Trophoblast cell (in vitro differentiated cells and primary cell): ENCODE measurements around the gene KLHDC8B.
"Not testable (repeated sequence)": the region's sequence is repeated elsewhere in the genome, so short reads cannot be mapped to it uniquely, and the experiment has no call there.

Experiments
- DNase-seq, 2 donors: peaks; one replicate each; pipeline ENCODE4 v3.0.0-alpha.2; 2016
- H2AFZ ChIP-seq: 2 replicates; pipeline ENCODE4 v1.6.1; 2013; ENCODE audit warnings: low read length, moderate library complexity, mild to moderate bottlenecking; ENCODE audit not compliant: insufficient read depth, poor library complexity
- H2AK5ac ChIP-seq: 2 replicates; pipeline ENCODE4 v1.6.1; 2013; ENCODE audit warnings: mild to moderate bottlenecking, low read length
- H2BK120ac ChIP-seq: 2 replicates; pipeline ENCODE4 v1.6.1; 2013; ENCODE audit warnings: low read length, mild to moderate bottlenecking, moderate library complexity; ENCODE audit not compliant: insufficient read depth, poor library complexity
- H2BK12ac ChIP-seq: 2 replicates; pipeline ENCODE4 v1.6.1; 2013; ENCODE audit warnings: mild to moderate bottlenecking, low read length, moderate library complexity
- H2BK5ac ChIP-seq: 2 replicates; pipeline ENCODE4 v1.6.1; 2013; ENCODE audit warnings: low read length, low read depth, moderate library complexity, mild to moderate bottlenecking; ENCODE audit not compliant: poor library complexity
- H3K14ac ChIP-seq: 2 replicates; pipeline ENCODE4 v1.6.1; 2013; ENCODE audit warnings: mild to moderate bottlenecking, low read length
- H3K18ac ChIP-seq: 2 replicates; pipeline ENCODE4 v1.6.1; 2013; ENCODE audit warnings: mild to moderate bottlenecking, low read length
- H3K23ac ChIP-seq: 2 replicates; pipeline ENCODE4 v1.6.1; 2013; ENCODE audit warnings: low read length
- H3K27ac ChIP-seq: 2 replicates; pipeline ENCODE4 v1.5.1; 2013; ENCODE audit warnings: low read depth, mild to moderate bottlenecking, inconsistent platforms, low read length, moderate library complexity
- H3K27me3 ChIP-seq: 2 replicates; pipeline ENCODE4 v1.6.1; 2013; ENCODE audit warnings: inconsistent platforms, mild to moderate bottlenecking, low read length, moderate library complexity; ENCODE audit not compliant: insufficient read depth
- H3K36me3 ChIP-seq, 2 experiments: 1 replicate in 1 of 2; 2 replicates in 1 of 2; pipeline ENCODE4 v1.6.1; 2013; ENCODE audit warnings: low read length in 2 of 2, mild to moderate bottlenecking in 2 of 2, moderate library complexity in 1 of 2; ENCODE audit not compliant: insufficient read depth in 2 of 2, control insufficient read depth in 1 of 2
- H3K4ac ChIP-seq: 2 replicates; pipeline ENCODE4 v1.6.1; 2013; ENCODE audit warnings: low read depth, mild to moderate bottlenecking, low read length, moderate library complexity
- H3K4me1 ChIP-seq, 2 experiments: 1 replicate in 1 of 2; 2 replicates in 1 of 2; pipeline ENCODE4 v1.6.1; 2013; ENCODE audit warnings: low read length in 2 of 2, mild to moderate bottlenecking in 2 of 2, moderate library complexity in 1 of 2; ENCODE audit not compliant: insufficient read depth in 2 of 2, control insufficient read depth in 1 of 2
- H3K4me2 ChIP-seq: 2 replicates; pipeline ENCODE4 v1.6.1; 2013; ENCODE audit warnings: inconsistent platforms, mild to moderate bottlenecking, low read length, moderate library complexity
- H3K4me3 ChIP-seq: 2 replicates; pipeline ENCODE4 v1.5.1; 2013; ENCODE audit warnings: mild to moderate bottlenecking, low read depth, low read length, inconsistent platforms
- H3K79me1 ChIP-seq: one replicate; pipeline ENCODE4 v1.6.1; 2013; ENCODE audit warnings: low read length
- H3K79me2 ChIP-seq: 2 replicates; pipeline ENCODE4 v1.6.1; 2013; ENCODE audit warnings: low read length, mild to moderate bottlenecking; ENCODE audit not compliant: control insufficient read depth, insufficient read depth, poor library complexity
- H3K9ac ChIP-seq: 2 replicates; pipeline ENCODE4 v1.6.1; 2013; ENCODE audit warnings: mild to moderate bottlenecking, low read length
- H3K9me3 ChIP-seq: 2 replicates; pipeline ENCODE4 v1.6.1; 2013; ENCODE audit warnings: low read depth, mild to moderate bottlenecking, control low read depth, inconsistent platforms, low read length; ENCODE audit not compliant: insufficient read depth
- H4K12ac ChIP-seq: 2 replicates; pipeline ENCODE4 v1.6.1; 2013; ENCODE audit warnings: low read depth, mild to moderate bottlenecking, low read length, moderate library complexity
- H4K8ac ChIP-seq: 2 replicates; pipeline ENCODE4 v1.6.1; 2013; ENCODE audit warnings: low read depth, mild to moderate bottlenecking, low read length, moderate library complexity
- H4K91ac ChIP-seq: one replicate; pipeline ENCODE4 v1.6.1; 2013; ENCODE audit warnings: low read depth, mild to moderate bottlenecking, low read length, moderate library complexity
- WGBS: extraction: QIAGEN DNeasy Blood & Tissue Kit; methylation state at CpG from one replicate; pipeline ENCODE4 v1.1.7; 2013; ENCODE audit warnings: missing lambda C conversion rate; ENCODE audit not compliant: insufficient read length, insufficient coverage; ENCODE audit errors: extremely low coverage; 5-methylcytosine and 5-hydroxymethylcytosine counted together

The KLHDC8B gene

DNA sequence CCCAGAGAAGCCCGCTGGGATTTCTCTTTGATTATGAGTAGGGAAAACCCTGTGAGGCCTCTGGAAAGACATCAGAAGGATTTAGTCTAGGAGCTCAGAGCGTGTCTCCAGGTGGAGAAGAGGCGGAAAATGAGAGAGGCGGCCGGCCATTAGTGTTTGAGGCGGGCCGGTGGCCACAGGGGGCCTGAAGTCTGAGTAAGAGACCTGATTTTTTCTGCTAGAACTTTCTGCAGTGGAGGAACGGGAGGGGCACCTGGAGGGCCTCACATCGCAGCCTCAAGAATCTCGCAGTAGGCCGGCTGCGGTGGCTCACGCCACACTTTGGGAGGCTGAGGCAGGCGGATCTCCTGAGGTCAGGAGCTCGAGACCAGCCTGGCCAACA, 28.5 kb downstream of the KLHDC8B start:
- Histone ChIP-seq H3K4me1 (no peaks in the 10 kb centered on the region), H3K4ac (no peak overlapping the region), H3K27me3 (no peaks in the 10 kb centered on the region), H4K91ac (no peak overlapping the region), H2BK12ac (no peak overlapping the region), H3K9me3 (no peaks in the 10 kb centered on the region), H3K79me1 (no peaks in the 10 kb centered on the region), H3K36me3 (no peaks in the 10 kb centered on the region), H3K23ac (no peak overlapping the region), H3K14ac (no peak overlapping the region), H2BK5ac (no peak overlapping the region), H2AK5ac (no peak overlapping the region), H2AFZ (no peak overlapping the region), H4K12ac (no peak overlapping the region), H4K8ac (no peak overlapping the region), H3K9ac (no peak overlapping the region), H2BK120ac (no peak overlapping the region), H3K4me2 (no peak overlapping the region), H3K4me3 (no peak overlapping the region), H3K18ac (no peak overlapping the region), H3K79me2 (no peaks in the 10 kb centered on the region), H3K27ac (no peak overlapping the region)
- no CpG with 5 or more reads among the region's 15 CpGs for WGBS
- DNase-seq: no peak

DNA sequence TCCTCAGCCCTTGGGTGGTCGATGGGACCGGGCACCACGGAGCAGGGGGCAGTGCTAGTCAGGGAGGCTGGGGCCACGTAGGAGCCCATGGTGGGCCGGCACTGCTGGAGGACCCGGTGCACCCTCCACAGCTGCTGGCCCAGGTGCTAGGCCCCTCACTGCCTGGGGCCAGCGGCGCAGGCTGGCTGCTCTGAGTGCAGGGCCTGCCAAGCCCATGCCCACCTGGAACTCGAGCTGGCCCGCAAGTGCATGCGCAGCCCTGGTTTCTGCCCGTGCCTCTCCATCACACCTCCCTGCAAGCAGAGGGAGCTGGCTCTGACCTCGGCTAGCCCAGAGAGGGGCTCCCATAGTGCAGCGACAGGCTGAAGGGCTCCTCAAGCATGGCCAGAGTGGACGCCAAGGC, 42.1 kb downstream of the KLHDC8B start:
- H3K79me1 ChIP-seq: peaks cover 2% of the 10 kb centered on the region
- no peak overlapping the region for H4K91ac ChIP-seq
- H3K4ac ChIP-seq: no peak overlapping the region
- no peak overlapping the region for H4K8ac ChIP-seq
- no peak overlapping the region for H3K23ac ChIP-seq
- peaks cover 0 to 2% of the 10 kb centered on the region in 2 experiments for H3K36me3 ChIP-seq
- no CpG with 5 or more reads among the region's 15 CpGs for WGBS
- H3K79me2 ChIP-seq: no peaks in the 10 kb centered on the region
- no peak overlapping the region for H4K12ac ChIP-seq
- no peak overlapping the region for H2BK12ac ChIP-seq
- H3K9me3 ChIP-seq: peaks cover 7% of the 10 kb centered on the region
- no peak overlapping the region for H3K4me3 ChIP-seq
- H3K4me2 ChIP-seq: no peak overlapping the region
- no peak overlapping the region for H3K18ac ChIP-seq
- no peak overlapping the region for H2AFZ ChIP-seq
- no peak overlapping the region for H2BK120ac ChIP-seq
- no peak overlapping the region for H2BK5ac ChIP-seq
- no peak for DNase-seq
- no peak overlapping the region for H3K27ac ChIP-seq
- H3K4me1 ChIP-seq: no peaks in the 10 kb centered on the region
- H2AK5ac ChIP-seq: no peak overlapping the region
- no peaks in the 10 kb centered on the region for H3K27me3 ChIP-seq
- no peak overlapping the region for H3K14ac ChIP-seq
- no peak overlapping the region for H3K9ac ChIP-seq

DNA sequence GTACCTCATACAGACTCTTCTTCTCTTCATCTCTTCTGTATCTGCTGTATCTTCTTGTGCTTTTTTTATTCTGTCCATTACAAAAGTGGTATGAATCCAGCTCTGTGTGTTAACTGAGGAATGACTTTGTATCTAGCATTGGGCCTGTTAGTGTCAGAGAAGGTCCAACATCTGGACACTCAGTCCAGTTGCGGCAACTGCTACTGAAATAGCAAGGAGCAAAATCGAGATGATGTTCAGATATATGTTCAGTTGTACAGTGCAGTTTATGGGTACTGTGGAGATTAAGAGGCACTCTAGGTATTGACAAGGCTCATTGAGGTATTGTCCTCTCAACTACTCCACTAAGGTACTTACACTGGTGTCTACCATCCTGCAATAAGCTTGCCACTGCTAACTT, 42.6 kb downstream of the KLHDC8B start:
- H3K23ac ChIP-seq: no peak overlapping the region
- no peak overlapping the region for H3K4me2 ChIP-seq
- H3K79me2 ChIP-seq: no peaks in the 10 kb centered on the region
- H3K9me3 ChIP-seq: peaks cover 8% of the 10 kb centered on the region
- no peak overlapping the region for H2AK5ac ChIP-seq
- no peak overlapping the region for H3K14ac ChIP-seq
- H3K27me3 ChIP-seq: no peaks in the 10 kb centered on the region
- no peak overlapping the region for H3K18ac ChIP-seq
- no peak overlapping the region for H4K8ac ChIP-seq
- no peak overlapping the region for H3K4ac ChIP-seq
- peaks cover 2% of the 10 kb centered on the region for H3K79me1 ChIP-seq
- no CpG with 5 or more reads among the region's 2 CpGs for WGBS
- no peak overlapping the region for H2BK120ac ChIP-seq
- H3K4me3 ChIP-seq: no peak overlapping the region
- no peak overlapping the region for H4K12ac ChIP-seq
- H4K91ac ChIP-seq: no peak overlapping the region
- H3K36me3 ChIP-seq: peaks cover 0 to 2% of the 10 kb centered on the region in 2 experiments
- no peak for DNase-seq
- H2AFZ ChIP-seq: no peak overlapping the region
- H2BK5ac ChIP-seq: no peak overlapping the region
- H3K4me1 ChIP-seq: no peaks in the 10 kb centered on the region
- no peak overlapping the region for H2BK12ac ChIP-seq
- H3K27ac ChIP-seq: no peak overlapping the region
- H3K9ac ChIP-seq: no peak overlapping the region

DNA sequence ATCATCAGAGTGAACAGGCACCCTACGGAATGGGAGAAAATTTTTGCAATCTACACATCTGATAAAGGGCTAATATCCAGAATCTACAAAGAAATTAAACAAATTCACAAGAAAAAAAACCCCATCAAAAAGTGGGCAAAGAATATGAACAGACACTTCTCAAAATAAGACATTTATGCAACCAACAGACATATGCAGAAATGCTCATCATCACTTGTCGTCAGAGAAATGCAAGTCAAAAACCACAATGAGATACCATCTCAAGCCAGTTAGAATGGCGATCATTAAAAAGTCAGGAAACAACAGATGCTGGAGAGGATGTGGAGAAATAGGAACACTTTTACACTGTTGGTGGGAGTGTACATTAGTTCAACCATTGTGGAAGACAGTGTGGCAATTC, 45.3 kb downstream of the KLHDC8B start:
- H3K79me2 ChIP-seq, H3K4me2 ChIP-seq, H3K79me1 ChIP-seq, H4K91ac ChIP-seq, H3K4me3 ChIP-seq, H2AFZ ChIP-seq, H4K12ac ChIP-seq, H3K9ac ChIP-seq, H3K4ac ChIP-seq, H3K4me1 ChIP-seq, H2BK5ac ChIP-seq, H3K23ac ChIP-seq, H3K27ac ChIP-seq, H2BK12ac ChIP-seq, DNase-seq, H3K14ac ChIP-seq, H3K36me3 ChIP-seq, H4K8ac ChIP-seq, H3K27me3 ChIP-seq, H2AK5ac ChIP-seq, H3K18ac ChIP-seq, H2BK120ac ChIP-seq: not testable (repeated sequence)
- H3K9me3 ChIP-seq: peaks cover 15% of the 10 kb centered on the region
- WGBS: no CpG with 5 or more reads among the region's 3 CpGs
